Ovary (tissue), 9 donors: ENCODE measurements around the gene SIRT6. TPM values are rescaled to one million over a fixed set of nuclear protein-coding genes. Genes with fewer than 3 reads are reported as not detected.
"Not testable (repeated sequence)": the region's sequence is repeated elsewhere in the genome, so short reads cannot be mapped to it uniquely, and the experiment has no call there.

ENCODE experiments used
- DNase-seq, 5 donors: peaks; one replicate each; pipeline ENCODE4 v3.0.0-alpha.2; 2019 to 2020
- H3K27ac ChIP-seq, 2 donors: fragments of 200-600 bp; one replicate each; pipeline versions ENCODE4 v1.5.1 to v1.8.0; 2019 to 2022
- H3K27me3 ChIP-seq: fragments of 200-600 bp; one replicate; pipeline ENCODE4 v1.8.0; 2022
- H3K36me3 ChIP-seq: fragments of 200-600 bp; sonication (generic); one replicate; pipeline ENCODE4 v1.5.1; 2019
- H3K4me1 ChIP-seq: one replicate; pipeline ENCODE4 v1.8.1; 2013; ENCODE audit warnings: mild to moderate bottlenecking, moderate library complexity; ENCODE audit not compliant: insufficient read depth
- H3K4me3 ChIP-seq: fragments of 200-600 bp; sonication (generic); one replicate; pipeline ENCODE4 v1.5.1; 2017
- H3K9me3 ChIP-seq, 2 donors: fragments of 200-600 bp in 1 of 2; sonication (generic) in 1 of 2; one replicate each; pipeline versions ENCODE4 v1.5.1 to v1.8.1; 2013 to 2019; ENCODE audit warnings: mild to moderate bottlenecking in 1 of 2, moderate library complexity in 1 of 2
- CTCF ChIP-seq, 3 donors: fragments of 450-650 bp in 2 of 3; fragments of 200-600 bp in 1 of 3; IDR thresholded peaks; one replicate each; pipeline versions ENCODE4 v1.5.1 to v1.8.0; 2016 to 2022; ENCODE audit warnings: antibody characterized with exemption in 3 of 3, mild to moderate bottlenecking in 1 of 3
- EP300 ChIP-seq: sonication (generic); formaldehyde crosslinking; IDR thresholded peaks from one replicate; pipeline ENCODE4 v1.6.1; 2017; ENCODE audit warnings: antibody characterized with exemption
- POLR2A ChIP-seq: fragments of 450-650 bp; IDR thresholded peaks from one replicate; pipeline ENCODE4 v1.6.1; 2017; ENCODE audit warnings: antibody characterized with exemption, mild to moderate bottlenecking, moderate library complexity
- WGBS, 3 donors: extraction: QIAGEN DNeasy Blood & Tissue Kit in 1 of 3; methylation state at CpG; one replicate each; pipeline versions ENCODE4 v1.1.5 to v1.1.7; 2013 to 2017; 5-methylcytosine and 5-hydroxymethylcytosine counted together
- intact Hi-C, 4 donors: fragments of 100-400 bp; cut with DNase I; formaldehyde crosslinking; loops; one replicate each; pipeline versions ENCODE4 v1.11.0 to v1.15.1; 2022 to 2023
- polyA plus RNA-seq, 2 donors: library from polyadenylated mRNA; stranded (reverse); fragments of 200-250 nt in 1 of 2; fragments of 350-450 nt in 1 of 2; fragmentation: Illumina TruSeq in 1 of 2; extraction: RNeasy Lipid Tissue Mini Kit (QIAGEN cat#74804) in 1 of 2; gene quantifications; one replicate each; pipeline ENCODE4 v1.2.3, GENCODE V29; 2013 to 2014
- small RNA-seq: library from RNA; depleted of rRNA; stranded (forward); fragments of <200 nt; gene quantifications from one replicate; pipeline ENCODE3, GENCODE V24; 2016
- total RNA-seq, 7 donors: library from RNA; depleted of rRNA in 2 of 7; stranded (reverse); fragments of >200 nt in 2 of 7; fragmentation: NEBNext Ultra II Directional in 3 of 7; extraction: Animal tissue kit (Norgen Biotek cat#: 25700) in 3 of 7; gene quantifications; one replicate each; pipeline versions ENCODE4 v1.1.0 to v1.2.4, GENCODE V29; 2016 to 2023
- donor health status: DM: no; HTN: no; CAD: no; lungs with moderate emphysema.
- donor health status: DM: no; HTN: no; CAD: no.
- donor health status: Bipolar disorder and iron deficiency.
- donor health status: DM: yes; HTN: yes; CAD: no.
- donor health status: DM: no; HTN: no; CAD: no.
- donor health status: DM: yes; HTN: yes; CAD: no.

The SIRT6 gene
- total and polyA plus RNA-seq, 9 donors: 0.32 to 19.9 (median 16.5) TPM

DNA sequence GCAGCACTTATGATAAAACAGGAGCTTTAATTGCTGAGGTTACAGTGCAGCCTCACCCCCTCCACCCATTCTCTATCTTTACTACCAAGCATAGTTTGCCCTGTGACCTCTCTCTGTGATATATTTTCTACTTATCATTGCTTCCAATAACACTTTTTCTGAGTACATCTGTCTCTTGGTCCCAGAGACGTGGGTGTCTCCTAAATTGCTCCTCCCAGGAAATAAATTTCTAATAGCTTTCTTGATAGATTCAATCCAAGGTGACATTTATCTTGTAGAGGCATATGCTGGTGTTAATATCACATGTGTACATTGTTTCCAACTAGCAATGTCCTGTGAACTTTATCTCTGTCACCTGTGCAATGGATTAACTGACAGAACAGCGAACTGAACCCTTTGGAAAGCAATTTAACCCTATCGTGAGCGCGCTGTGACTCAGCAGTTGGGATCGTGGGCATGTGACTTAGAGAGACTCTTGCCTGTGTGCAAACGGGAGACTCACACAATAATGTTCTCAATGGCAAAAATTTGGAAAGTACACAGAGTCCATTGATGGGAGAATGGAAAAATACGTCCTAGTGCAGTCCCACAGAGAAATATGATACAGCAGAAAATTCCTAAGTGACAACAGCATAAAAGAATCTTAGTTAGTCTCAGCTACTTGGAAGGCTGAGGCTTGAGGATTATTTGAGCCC lies 51.5 kb downstream of the SIRT6 start:
- no peaks in the 10 kb centered on the region for H3K27me3 ChIP-seq
- H3K4me3 ChIP-seq: no peak overlapping the region
- 26 to 42% (median 30%) methylated on average over 8 of the region's 8 CpGs for WGBS, 3 donors
- TF ChIP-seq EP300 (no peak), CTCF (IDR thresholded peaks at IDR 0.05) (no peak), POLR2A (no peak)
- H3K9me3 ChIP-seq: no peaks in the 10 kb centered on the region
- no peaks in the 10 kb centered on the region for H3K36me3 ChIP-seq
- DNase-seq: no peak
- intact Hi-C loops: no loop called here
- H3K4me1 ChIP-seq: no peaks in the 10 kb centered on the region
- no peak overlapping the region for H3K27ac ChIP-seq

- intact Hi-C loops: loop anchor here in 1 of 4 donors (10.0 kb wide), 1 partner anchor 144 kb away; the partner anchor contains the start of gene EEF2
These were observed 53.3 kb downstream of the SIRT6 start for GRCh38 chr19:4129050-4129449.

DNA sequence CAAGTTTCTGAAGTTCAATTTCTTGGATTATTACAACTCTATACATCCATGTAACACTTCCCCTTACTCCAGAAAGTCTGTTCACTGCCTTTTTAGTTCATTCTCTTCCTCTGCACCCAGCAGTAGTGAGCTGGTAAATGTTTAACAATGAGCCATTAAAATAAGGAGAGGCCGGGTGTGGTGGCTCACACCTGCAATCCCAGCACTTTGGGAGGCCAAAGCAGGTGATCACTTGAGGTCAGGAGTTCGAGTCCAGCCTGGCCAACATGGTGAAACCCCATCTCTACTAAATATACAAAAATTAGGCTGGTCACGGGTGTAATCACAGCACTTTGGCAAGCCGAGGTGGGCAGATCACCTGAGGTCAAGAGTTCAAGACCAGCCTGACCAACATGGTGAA lies 55.0 kb downstream of the SIRT6 start:
- intact Hi-C loops: loop anchor here in 1 of 4 donors (10.0 kb wide), 1 partner anchor 143 kb away; the partner anchor contains the start of gene EEF2
- not testable (repeated sequence) for H3K36me3 ChIP-seq, H3K27ac ChIP-seq, DNase-seq, H3K27me3 ChIP-seq, H3K4me3 ChIP-seq, H3K9me3 ChIP-seq
- peaks cover 11% of the 10 kb centered on the region for H3K4me1 ChIP-seq
- 78 to 86% (median 82%) methylated on average over 4 of the region's 4 CpGs for WGBS, 3 donors

More at GRCh38 chr19:4129050-4129449, 53.3 kb downstream of the SIRT6 start:
- WGBS, 3 donors: 87 to 92% (median 90%) methylated on average over 7 of the region's 7 CpGs
- H3K27me3 ChIP-seq, H3K4me1 ChIP-seq, H3K4me3 ChIP-seq, H3K36me3 ChIP-seq, H3K9me3 ChIP-seq, H3K27ac ChIP-seq, DNase-seq: not testable (repeated sequence)

DNA sequence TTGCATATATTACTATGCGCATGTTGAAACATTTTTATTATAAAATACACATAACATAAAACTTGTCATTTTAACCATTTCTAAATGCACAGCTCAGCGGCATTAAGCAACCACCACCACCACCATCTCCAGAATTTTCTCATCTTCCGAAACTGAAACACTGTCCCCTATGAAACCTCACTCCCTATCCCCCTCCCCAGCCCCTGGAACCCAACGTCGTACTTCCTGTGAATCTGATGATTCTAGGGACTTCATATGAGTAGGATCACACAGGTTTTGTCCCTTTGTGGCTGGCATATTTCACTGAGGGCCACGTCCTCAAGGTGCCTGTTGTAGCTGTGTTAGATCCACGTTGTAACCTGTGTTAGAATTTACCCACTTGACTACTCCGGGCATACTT lies 57.7 kb downstream of the SIRT6 start:
- H3K27ac ChIP-seq: no peak overlapping the region
- WGBS, 3 donors: 33 to 42% (median 39%) methylated on average over 8 of the region's 8 CpGs
- no peaks in the 10 kb centered on the region for H3K36me3 ChIP-seq
- no peaks in the 10 kb centered on the region for H3K27me3 ChIP-seq
- H3K4me3 ChIP-seq: peak overlapping the region; percentile 99
- TF ChIP-seq CTCF (IDR thresholded peaks at IDR 0.05) (no peak), POLR2A (no peak), EP300 (no peak)
- intact Hi-C loops: loop anchor here in 1 of 4 donors (5.0 to 10.0 kb wide), 2 partner anchors 62 to 140 kb away; partner anchors contain the start of gene EEF2
- H3K4me1 ChIP-seq: peaks cover 14% of the 10 kb centered on the region
- no peaks in the 10 kb centered on the region for H3K9me3 ChIP-seq
- DNase-seq: no peak

Small RNA genes within 50 kb of the gene (small RNA-seq; reads per million reads assigned to genes)
- gene RF00017: not detected

Other genes starting within 250 kb of the SIRT6 start
- gene NMRK2, start 249.5 kb downstream of the SIRT6 start, total RNA-seq: under 1 TPM in 3 of 7 donors, not detected in 4; 0.26 to 0.40 (median 0.40) TPM
- gene NMRK2, start 249.5 kb downstream of the SIRT6 start, polyA plus RNA-seq: under 1 TPM in 1 of 2 donors, not detected in 1; 0.93 TPM
- 100 to 1,000 TPM in 1 of 7 donors, 10 to 100 TPM in 6; 46.3 to 101 (median 57.0) TPM for gene DAPK3, start 211.5 kb downstream of the SIRT6 start, total RNA-seq
- 10 to 100 TPM in 1 of 2 donors, 1 to 10 TPM in 1; 8.3 to 66.5 TPM for gene DAPK3, start 211.5 kb downstream of the SIRT6 start, polyA plus RNA-seq
- 1,000 to 10,000 TPM; 1,491 to 4,634 (median 4,119) TPM for gene EEF2, start 197.1 kb downstream of the SIRT6 start, total RNA-seq
- 1,000 to 10,000 TPM; 2,682 to 3,932 TPM for gene EEF2, start 197.1 kb downstream of the SIRT6 start, polyA plus RNA-seq
- gene PIAS4, start 174.8 kb downstream of the SIRT6 start, total RNA-seq: 10 to 100 TPM; 11.6 to 29.7 (median 23.6) TPM
- gene PIAS4, start 174.8 kb downstream of the SIRT6 start, polyA plus RNA-seq: 10 to 100 TPM in 1 of 2 donors, 1 to 10 TPM in 1; 5.2 to 18.9 TPM
- gene ZBTB7A, start 115.7 kb downstream of the SIRT6 start, total RNA-seq: 10 to 100 TPM; 25.0 to 56.4 (median 38.7) TPM
- 10 to 100 TPM in 1 of 2 donors, 1 to 10 TPM in 1; 9.1 to 16.8 TPM for gene ZBTB7A, start 115.7 kb downstream of the SIRT6 start, polyA plus RNA-seq
- gene MAP2K2, start 58.4 kb downstream of the SIRT6 start, total RNA-seq: 100 to 1,000 TPM in 5 of 7 donors, 10 to 100 TPM in 2; 39.9 to 130 (median 116) TPM
- gene MAP2K2, start 58.4 kb downstream of the SIRT6 start, polyA plus RNA-seq: 100 to 1,000 TPM; 108 to 136 TPM
- gene CREB3L3, start 28.9 kb downstream of the SIRT6 start, total RNA-seq: 1 to 10 TPM in 1 of 7 donors, not detected in 6; 2.7 TPM
- gene CREB3L3, start 28.9 kb downstream of the SIRT6 start, polyA plus RNA-seq: 1 to 10 TPM in 1 of 2 donors, under 1 TPM in 1; 0.22 to 1.0 TPM
- 1 to 10 TPM in 6 of 7 donors, under 1 TPM in 1; 0.81 to 1.3 (median 1.2) TPM for gene ANKRD24, start 126 bp upstream of the SIRT6 start, total RNA-seq
- 1 to 10 TPM in 1 of 2 donors, under 1 TPM in 1; 0.45 to 1.3 TPM for gene ANKRD24, start 126 bp upstream of the SIRT6 start, polyA plus RNA-seq
- 1 to 10 TPM in 5 of 7 donors, under 1 TPM in 1, not detected in 1; 0.58 to 6.6 (median 2.0) TPM for gene EBI3, start 47.0 kb upstream of the SIRT6 start, total RNA-seq
- 1 to 10 TPM in 1 of 2 donors, under 1 TPM in 1; 0.90 to 1.1 TPM for gene EBI3, start 47.0 kb upstream of the SIRT6 start, polyA plus RNA-seq
- gene YJU2, start 64.5 kb upstream of the SIRT6 start, total RNA-seq: 10 to 100 TPM; 18.4 to 27.5 (median 21.5) TPM
- gene YJU2, start 64.5 kb upstream of the SIRT6 start, polyA plus RNA-seq: 10 to 100 TPM; 20.7 to 33.1 TPM
- under 1 TPM in 2 of 7 donors, not detected in 5; 0.24 to 0.48 TPM for gene SHD, start 96.7 kb upstream of the SIRT6 start, total RNA-seq
- gene SHD, start 96.7 kb upstream of the SIRT6 start, polyA plus RNA-seq: under 1 TPM in 1 of 2 donors, not detected in 1; 0.86 TPM
- gene TMIGD2, start 119.8 kb upstream of the SIRT6 start, total RNA-seq: under 1 TPM in 1 of 7 donors, not detected in 6; 0.36 TPM
- gene TMIGD2, start 119.8 kb upstream of the SIRT6 start, polyA plus RNA-seq: under 1 TPM in 1 of 2 donors, not detected in 1; 0.29 TPM
- under 1 TPM in 2 of 7 donors, not detected in 5; 0.11 to 0.18 TPM for gene FSD1, start 122.0 kb upstream of the SIRT6 start, total RNA-seq
- gene FSD1, start 122.0 kb upstream of the SIRT6 start, polyA plus RNA-seq: under 1 TPM in 1 of 2 donors, not detected in 1; 0.48 TPM
- gene STAP2, start 156.3 kb upstream of the SIRT6 start, total RNA-seq: 10 to 100 TPM; 10.3 to 32.5 (median 17.5) TPM
- 10 to 100 TPM in 1 of 2 donors, 1 to 10 TPM in 1; 9.7 to 18.8 TPM for gene STAP2, start 156.3 kb upstream of the SIRT6 start, polyA plus RNA-seq
- gene MPND, start 161.0 kb upstream of the SIRT6 start, total RNA-seq: 10 to 100 TPM in 5 of 7 donors, 1 to 10 TPM in 2; 5.2 to 31.1 (median 20.3) TPM
- gene MPND, start 161.0 kb upstream of the SIRT6 start, polyA plus RNA-seq: 10 to 100 TPM in 1 of 2 donors, 1 to 10 TPM in 1; 2.4 to 14.5 TPM
- gene SH3GL1, start 218.0 kb upstream of the SIRT6 start, total RNA-seq: 10 to 100 TPM; 20.5 to 88.6 (median 68.3) TPM
- gene SH3GL1, start 218.0 kb upstream of the SIRT6 start, polyA plus RNA-seq: 10 to 100 TPM in 1 of 2 donors, 1 to 10 TPM in 1; 6.9 to 57.5 TPM
- 10 to 100 TPM in 1 of 7 donors, 1 to 10 TPM in 6; 4.7 to 10.4 (median 7.5) TPM for gene CHAF1A, start 220.1 kb upstream of the SIRT6 start, total RNA-seq
- gene CHAF1A, start 220.1 kb upstream of the SIRT6 start, polyA plus RNA-seq: 1 to 10 TPM; 7.3 to 8.6 TPM